Nephron (organoid): ENCODE data around the gene DOCK1.

ENCODE experiments used
- H3K27ac Mint-ChIP-seq, 3 experiments: 2 replicates each; pipeline ENCODE4 v1.8.0; 2020; ENCODE audit warnings: mixed read lengths in 3 of 3, mild to moderate bottlenecking in 2 of 3, moderate library complexity in 1 of 3
- H3K27me3 Mint-ChIP-seq: 2 replicates; pipeline ENCODE4 v1.8.0; 2021; ENCODE audit warnings: low read depth, mild to moderate bottlenecking, moderate library complexity, mixed read lengths
- H3K36me3 Mint-ChIP-seq: 2 replicates; pipeline ENCODE4 v1.8.0; 2020; ENCODE audit warnings: low read depth, mixed read lengths
- H3K4me1 Mint-ChIP-seq: 2 replicates; pipeline ENCODE4 v1.8.0; 2020; ENCODE audit warnings: mixed read lengths
- H3K4me3 Mint-ChIP-seq, 3 experiments: 2 replicates each; pipeline ENCODE4 v1.8.0; 2020; ENCODE audit warnings: mild to moderate bottlenecking in 3 of 3, mixed read lengths in 3 of 3, moderate library complexity in 2 of 3
- H3K9me3 Mint-ChIP-seq: 2 replicates; pipeline ENCODE4 v1.8.0; 2020; ENCODE audit warnings: mixed read lengths
- TF ChIP-seq, protein P1 (sequence below), 3 experiments: fragments of 200-600 bp; sonication (generic); IDR thresholded peaks; one replicate each; pipeline ENCODE4 v1.5.0; 2021; ENCODE audit warnings: antibody characterized with exemption in 3 of 3; ENCODE audit not compliant: unreplicated experiment in 3 of 3

DOCK1 gene

DNA sequence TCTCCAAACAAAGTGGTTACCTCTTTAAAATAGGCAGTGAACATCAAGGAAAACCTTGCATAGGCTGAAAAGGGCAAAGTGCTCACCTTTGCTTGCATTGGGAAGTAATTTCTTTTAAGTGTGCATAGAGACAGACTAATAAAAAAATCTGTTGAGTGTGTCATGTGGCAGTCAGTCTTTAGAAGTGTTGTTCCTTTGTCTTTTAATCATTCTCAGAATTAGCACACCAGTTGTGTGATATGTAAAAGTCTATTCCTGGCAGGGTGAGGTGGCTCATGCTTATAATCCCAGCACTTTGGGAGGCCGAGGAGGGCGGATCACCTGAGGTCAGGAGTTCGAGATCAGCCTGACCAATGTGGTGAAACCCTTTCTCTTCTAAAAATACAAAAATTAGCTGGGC, 174.2 kb downstream of the DOCK1 start:
- no peaks in the 10 kb centered on the region for H3K27me3 Mint-ChIP-seq
- no peak overlapping the region for H3K4me3 Mint-ChIP-seq
- H3K4me1 Mint-ChIP-seq: no peaks in the 10 kb centered on the region
- TF ChIP-seq, protein P1, sequence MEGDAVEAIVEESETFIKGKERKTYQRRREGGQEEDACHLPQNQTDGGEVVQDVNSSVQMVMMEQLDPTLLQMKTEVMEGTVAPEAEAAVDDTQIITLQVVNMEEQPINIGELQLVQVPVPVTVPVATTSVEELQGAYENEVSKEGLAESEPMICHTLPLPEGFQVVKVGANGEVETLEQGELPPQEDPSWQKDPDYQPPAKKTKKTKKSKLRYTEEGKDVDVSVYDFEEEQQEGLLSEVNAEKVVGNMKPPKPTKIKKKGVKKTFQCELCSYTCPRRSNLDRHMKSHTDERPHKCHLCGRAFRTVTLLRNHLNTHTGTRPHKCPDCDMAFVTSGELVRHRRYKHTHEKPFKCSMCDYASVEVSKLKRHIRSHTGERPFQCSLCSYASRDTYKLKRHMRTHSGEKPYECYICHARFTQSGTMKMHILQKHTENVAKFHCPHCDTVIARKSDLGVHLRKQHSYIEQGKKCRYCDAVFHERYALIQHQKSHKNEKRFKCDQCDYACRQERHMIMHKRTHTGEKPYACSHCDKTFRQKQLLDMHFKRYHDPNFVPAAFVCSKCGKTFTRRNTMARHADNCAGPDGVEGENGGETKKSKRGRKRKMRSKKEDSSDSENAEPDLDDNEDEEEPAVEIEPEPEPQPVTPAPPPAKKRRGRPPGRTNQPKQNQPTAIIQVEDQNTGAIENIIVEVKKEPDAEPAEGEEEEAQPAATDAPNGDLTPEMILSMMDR (IDR thresholded peaks at IDR 0.05; ENCODE audit: unreplicated experiment in 3 of 3): no peak
- H3K27ac Mint-ChIP-seq: no peak overlapping the region
- no peaks in the 10 kb centered on the region for H3K9me3 Mint-ChIP-seq
- H3K36me3 Mint-ChIP-seq: peaks cover 72% of the 10 kb centered on the region

DNA sequence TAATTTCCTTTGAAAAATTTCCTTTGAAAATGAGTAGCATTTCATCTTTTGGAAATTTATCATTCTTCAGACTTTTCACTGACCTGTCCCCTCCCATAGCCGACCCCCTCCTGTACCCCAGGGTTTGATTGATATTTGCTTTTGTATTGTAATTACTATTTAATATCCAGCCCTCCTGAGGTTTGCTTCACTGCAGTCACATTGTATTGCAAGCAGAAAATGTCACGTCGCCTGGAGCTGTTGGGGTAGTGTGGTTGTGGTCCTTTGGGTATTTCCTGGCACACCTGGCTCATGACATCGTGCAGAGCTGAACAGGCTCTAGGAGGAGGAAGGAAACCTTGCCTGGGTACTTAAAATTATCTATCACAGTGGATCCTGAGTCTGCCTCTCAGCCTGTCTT, 175.1 kb downstream of the DOCK1 start:
- TF ChIP-seq, protein P1 (IDR thresholded peaks at IDR 0.05; ENCODE audit: unreplicated experiment in 3 of 3): no peak
- H3K4me3 Mint-ChIP-seq: no peak overlapping the region
- no peaks in the 10 kb centered on the region for H3K9me3 Mint-ChIP-seq
- no peak overlapping the region for H3K27ac Mint-ChIP-seq
- no peaks in the 10 kb centered on the region for H3K4me1 Mint-ChIP-seq
- H3K36me3 Mint-ChIP-seq: peaks cover 64% of the 10 kb centered on the region
- H3K27me3 Mint-ChIP-seq: no peaks in the 10 kb centered on the region

DNA sequence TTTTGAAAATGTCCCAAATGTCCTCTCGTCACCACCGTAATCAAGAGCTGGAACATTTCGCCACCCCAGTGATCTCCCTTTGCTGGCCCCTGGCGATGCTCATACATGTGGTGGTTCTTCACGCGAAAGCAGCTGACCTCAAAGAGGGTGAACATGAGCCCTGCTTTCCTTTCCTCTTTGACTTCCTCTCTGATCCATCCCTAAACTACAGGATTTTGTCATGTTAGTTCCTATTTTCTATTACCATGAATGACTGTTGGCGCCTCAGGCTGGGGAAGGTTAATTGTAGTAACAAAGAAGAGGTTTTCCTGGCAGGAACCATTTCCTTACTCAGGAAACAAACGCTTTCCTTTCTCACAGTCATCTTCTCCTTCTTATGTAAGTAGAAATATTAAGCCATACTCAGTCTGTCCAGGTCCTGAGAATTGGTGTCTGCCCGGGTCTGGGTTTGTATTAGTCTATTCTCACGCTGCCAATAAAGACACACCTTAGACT, 176.7 kb downstream of the DOCK1 start:
- Mint-ChIP-seq H3K36me3 (peaks cover 60% of the 10 kb centered on the region), H3K4me1 (no peaks in the 10 kb centered on the region), H3K27me3 (no peaks in the 10 kb centered on the region), H3K27ac (no peak overlapping the region), H3K4me3 (no peak overlapping the region), H3K9me3 (no peaks in the 10 kb centered on the region)
- TF ChIP-seq, protein P1 (IDR thresholded peaks at IDR 0.05; ENCODE audit: unreplicated experiment in 3 of 3): no peak

DNA sequence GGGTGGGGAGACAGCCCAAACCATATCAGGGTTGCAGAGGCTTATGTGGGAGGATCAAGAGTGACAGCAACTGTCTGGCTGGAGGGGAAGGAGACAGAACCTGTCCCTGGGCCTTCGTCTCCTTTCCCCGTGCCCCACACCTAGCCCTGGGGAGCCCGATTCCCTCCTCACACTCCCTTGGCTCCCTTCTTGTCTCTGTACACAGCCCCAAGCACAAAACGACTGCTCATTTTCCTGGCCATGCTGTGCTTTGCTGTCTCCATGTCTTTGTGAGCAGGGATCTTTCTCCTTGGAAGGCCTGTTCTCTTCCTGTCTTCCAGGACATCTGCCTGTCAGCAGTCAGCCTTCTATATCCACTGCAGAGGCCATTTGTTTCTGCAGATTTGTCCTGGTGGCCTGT, 177.4 kb downstream of the DOCK1 start:
- TF ChIP-seq, protein P1 (IDR thresholded peaks at IDR 0.05; ENCODE audit: unreplicated experiment in 3 of 3): no peak
- no peaks in the 10 kb centered on the region for H3K27me3 Mint-ChIP-seq
- peaks cover 59% of the 10 kb centered on the region for H3K36me3 Mint-ChIP-seq
- no peaks in the 10 kb centered on the region for H3K4me1 Mint-ChIP-seq
- H3K4me3 Mint-ChIP-seq: no peak overlapping the region
- no peak overlapping the region for H3K27ac Mint-ChIP-seq
- H3K9me3 Mint-ChIP-seq: no peaks in the 10 kb centered on the region

DNA sequence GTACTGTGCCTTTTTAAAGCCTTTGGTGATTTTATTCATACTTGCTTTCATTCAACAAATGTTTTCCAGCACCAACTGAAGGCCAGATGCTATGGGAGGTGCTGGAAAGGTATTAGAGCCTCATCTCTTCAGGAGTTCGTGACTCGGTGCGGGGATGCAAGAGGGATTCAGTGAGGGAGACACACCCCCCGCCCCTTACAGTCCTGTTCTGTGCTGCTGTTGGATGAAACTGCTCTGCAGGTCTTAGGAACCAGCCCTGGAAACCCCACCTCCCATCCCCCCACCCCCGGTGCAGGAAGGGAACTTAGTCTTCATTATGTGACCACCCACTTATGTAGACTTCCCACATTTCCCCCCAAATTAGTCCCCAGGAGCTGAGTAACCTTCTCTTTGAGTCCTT, 180.7 kb downstream of the DOCK1 start:
- peaks cover 57% of the 10 kb centered on the region for H3K36me3 Mint-ChIP-seq
- no peak overlapping the region for H3K4me3 Mint-ChIP-seq
- no peaks in the 10 kb centered on the region for H3K4me1 Mint-ChIP-seq
- TF ChIP-seq, protein P1 (IDR thresholded peaks at IDR 0.05; ENCODE audit: unreplicated experiment in 3 of 3): no peak
- H3K9me3 Mint-ChIP-seq: no peaks in the 10 kb centered on the region
- H3K27ac Mint-ChIP-seq: no peak overlapping the region
- no peaks in the 10 kb centered on the region for H3K27me3 Mint-ChIP-seq

DNA sequence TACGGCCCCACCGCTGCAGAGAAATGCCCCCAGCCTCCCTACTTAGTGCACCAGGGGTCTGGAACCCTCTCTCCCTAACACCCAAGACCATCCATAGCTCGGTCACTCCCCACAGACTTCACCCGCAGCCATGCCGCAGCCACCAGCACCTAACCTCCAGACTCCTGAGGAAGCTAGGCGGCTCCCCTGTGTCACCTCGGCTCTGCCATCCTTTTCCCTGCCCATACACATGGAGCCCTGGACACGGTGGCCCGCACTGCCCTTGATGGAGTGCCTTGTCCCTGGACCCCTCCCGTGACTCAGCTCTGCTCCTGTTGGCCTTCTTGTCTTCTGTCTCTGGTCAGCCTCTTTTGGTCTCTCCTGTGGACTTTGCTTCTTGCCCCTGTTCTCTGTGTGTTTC, 183.7 kb downstream of the DOCK1 start:
- Mint-ChIP-seq H3K4me3 (no peak overlapping the region), H3K4me1 (no peaks in the 10 kb centered on the region), H3K27ac (no peak overlapping the region), H3K9me3 (no peaks in the 10 kb centered on the region), H3K27me3 (no peaks in the 10 kb centered on the region), H3K36me3 (peaks cover 35% of the 10 kb centered on the region)
- TF ChIP-seq, protein P1 (IDR thresholded peaks at IDR 0.05; ENCODE audit: unreplicated experiment in 3 of 3): no peak
